B cell (primary cell): ENCODE data around the gene CAMK2A. TPM values are rescaled to one million over a fixed set of nuclear protein-coding genes. Genes with fewer than 3 reads are reported as not detected.

ENCODE experiments used
- ATAC-seq: fragments of 200-7000 bp; cut with Tn5 transposase; one replicate; pipeline ENCODE4 v1.10.0; 2021; ENCODE audit warnings: low read depth, mild to moderate bottlenecking, moderate number of reproducible peaks, moderate library complexity
- CTCF ChIA-PET: fragments of 350-600 bp; sonication (Branson Sonifier 250); formaldehyde crosslinking; loops from one replicate; lab custom pipeline; 2021; ENCODE audit warnings: antibody characterized with exemption, inconsistent platforms; lab: Charles Lee
- POLR2A ChIA-PET: fragments of 350-600 bp; sonication (Branson Sonifier 250); formaldehyde crosslinking; loops from one replicate; lab custom pipeline; 2021; ENCODE audit warnings: antibody characterized with exemption; lab: Charles Lee
- DNase-seq: peaks from one replicate; pipeline ENCODE4 v3.0.0; 2013
- H2AFZ ChIP-seq: 2 replicates; pipeline ENCODE4 v1.6.1; 2012; ENCODE audit warnings: mild to moderate bottlenecking, low read depth, low read length; ENCODE audit not compliant: insufficient read depth, poor library complexity, severe bottlenecking
- H3K27ac ChIP-seq, 2 donors: 1 replicate in 1 of 2; 2 replicates in 1 of 2; pipeline ENCODE4 v1.5.1; 2012 to 2013; ENCODE audit warnings: low read length in 2 of 2, mild to moderate bottlenecking in 2 of 2, moderate library complexity in 1 of 2
- H3K27me3 ChIP-seq, 4 experiments: fragments of 200-600 bp in 1 of 4; sonication (generic) in 1 of 4; replicated peaks in 1 of 4; 1 replicate in 2 of 4; 2 replicates in 2 of 4; pipeline versions ENCODE4 v1.6.1 to v1.7.0; 2013 to 2016; ENCODE audit warnings: low read length in 3 of 4, mild to moderate bottlenecking in 2 of 4, mixed read lengths in 1 of 4, moderate library complexity in 1 of 4; ENCODE audit not compliant: insufficient read depth in 4 of 4, control insufficient read depth in 3 of 4; ENCODE audit errors: control extremely low read depth in 1 of 4
- H3K36me3 ChIP-seq, 2 experiments: replicated peaks in 1 of 2; 1 replicate in 1 of 2; 2 replicates in 1 of 2; pipeline versions ENCODE4 v1.6.1 to v1.7.1; 2013; ENCODE audit warnings: low read length in 1 of 2; ENCODE audit not compliant: insufficient read depth in 2 of 2, control insufficient read depth in 1 of 2; ENCODE audit errors: control extremely low read depth in 1 of 2, extremely low read depth in 1 of 2
- H3K4me1 ChIP-seq, 2 donors: fragments of 200-600 bp in 1 of 2; sonication (generic) in 1 of 2; 1 replicate in 1 of 2; 2 replicates in 1 of 2; pipeline versions ENCODE4 v1.5.1 to v1.6.1; 2013 to 2017; ENCODE audit warnings: low read length in 2 of 2; ENCODE audit not compliant: control insufficient read depth in 2 of 2, insufficient read depth in 2 of 2
- H3K4me2 ChIP-seq: replicated peaks from 2 replicates; pipeline ENCODE3; 2012; ENCODE audit warnings: mild to moderate bottlenecking, low read depth, low read length; ENCODE audit not compliant: poor library complexity, severe bottlenecking
- H3K4me3 ChIP-seq, 5 experiments: fragments of 200-600 bp in 1 of 5; sonication (generic) in 1 of 5; 1 replicate in 3 of 5; 2 replicates in 2 of 5; pipeline versions ENCODE4 v1.5.1 to v1.7.0; 2011 to 2016; ENCODE audit warnings: low read length in 4 of 5, mild to moderate bottlenecking in 4 of 5, low read depth in 2 of 5, control low read depth in 1 of 5, moderate library complexity in 1 of 5; ENCODE audit not compliant: insufficient read depth in 1 of 5; ENCODE audit errors: control extremely low read depth in 1 of 5, extremely low read depth in 1 of 5
- H3K79me2 ChIP-seq: fragments of 200-600 bp; sonication (generic); one replicate; pipeline ENCODE4 v1.6.0; 2016; ENCODE audit warnings: low read length; ENCODE audit not compliant: control insufficient read depth, insufficient read depth
- H3K9ac ChIP-seq: fragments of 200-600 bp; sonication (generic); 2 replicates; pipeline ENCODE4 v1.6.1; 2017; ENCODE audit warnings: mild to moderate bottlenecking, low read length, moderate library complexity
- H3K9me3 ChIP-seq, 3 donors: one replicate each; pipeline versions ENCODE4 v1.6.1 to v1.7.1; 2013; ENCODE audit warnings: low read length in 2 of 3; ENCODE audit not compliant: control insufficient read depth in 2 of 3, insufficient read depth in 1 of 3; ENCODE audit errors: control extremely low read depth in 1 of 3
- H4K20me1 ChIP-seq: 2 replicates; pipeline ENCODE4 v1.6.0; 2012; ENCODE audit warnings: mild to moderate bottlenecking, low read length; ENCODE audit not compliant: insufficient read depth, control insufficient read depth, poor library complexity, severe bottlenecking
- H3K27ac Mint-ChIP-seq: one replicate; pipeline ENCODE4 v1.8.0; 2021; ENCODE audit warnings: mixed read lengths
- H3K27me3 Mint-ChIP-seq: one replicate; pipeline ENCODE4 v1.8.0; 2021; ENCODE audit warnings: mixed read lengths
- H3K4me1 Mint-ChIP-seq: one replicate; pipeline ENCODE4 v1.8.0; 2021; ENCODE audit warnings: mixed read lengths
- H3K4me3 Mint-ChIP-seq: one replicate; pipeline ENCODE4 v1.8.0; 2021; ENCODE audit warnings: mixed read lengths
- H3K9me3 Mint-ChIP-seq: one replicate; pipeline ENCODE4 v1.8.0; 2022; ENCODE audit warnings: mixed read lengths; ENCODE audit not compliant: insufficient read depth
- CTCF ChIP-seq: fragments of 200-600 bp; IDR thresholded peaks from one replicate; pipeline ENCODE4 v1.8.0; 2022; ENCODE audit warnings: antibody characterized with exemption, mild to moderate bottlenecking
- EZH2 ChIP-seq: IDR thresholded peaks from 2 replicates; pipeline ENCODE4 v1.6.1; 2012; ENCODE audit warnings: borderline replicate concordance, low read depth, mild to moderate bottlenecking, moderate library complexity, low read length; ENCODE audit not compliant: insufficient read depth, poor library complexity, severe bottlenecking
- WGBS: methylation state at CpG from one replicate; pipeline ENCODE4 v1.1.5; 2013; ENCODE audit warnings: missing lambda C conversion rate; ENCODE audit not compliant: insufficient coverage; 5-methylcytosine and 5-hydroxymethylcytosine counted together
- intact Hi-C: fragments of 100-400 bp; cut with micrococcal nuclease; formaldehyde crosslinking; loops from one replicate; pipeline ENCODE4 v1.10.0; 2022
- polyA plus RNA-seq: library from polyadenylated mRNA; depleted of rRNA; stranded (reverse); fragments of >200 nt; gene quantifications from 2 replicates; pipeline ENCODE4 v1.2.3, GENCODE V29; 2012
- total RNA-seq, 2 donors: library from RNA; stranded (reverse); fragments of 120-200 nt in 1 of 2; gene quantifications; 1 replicate in 1 of 2; 2 replicates in 1 of 2; pipeline versions ENCODE4 v1.2.3 to v1.2.4, GENCODE V29; 2013 to 2022

The CAMK2A gene
- total and polyA plus RNA-seq, 2 donors (not counting 1 experiment from before 2014, with no cell fraction given): not detected

GRCh38 chr5:150172556-150172955, 117.0 kb downstream of the CAMK2A start:
- Mint-ChIP-seq H3K9me3 (no peaks in the 10 kb centered on the region), H3K4me1 (peaks cover under 1% of the 10 kb centered on the region), H3K27me3 (peaks cover 49% of the 10 kb centered on the region), H3K4me3 (no peak overlapping the region), H3K27ac (no peak overlapping the region)
- Histone ChIP-seq H4K20me1 (no peaks in the 10 kb centered on the region), H3K4me3 (no peak overlapping the region), H2AFZ (no peak overlapping the region), H3K79me2 (no peaks in the 10 kb centered on the region), H3K36me3 (no peaks in the 10 kb centered on the region), H3K9me3 (no peaks in the 10 kb centered on the region), H3K4me2 (no peak overlapping the region), H3K4me1 (peaks cover 0 to under 1% of the 10 kb centered on the region in 2 donors), H3K27ac (no peak overlapping the region), H3K9ac (no peak overlapping the region), H3K27me3 (peaks cover 0 to 11% (median 8%) of the 10 kb centered on the region in 4 experiments)
- intact Hi-C loops: no loop called here
- TF ChIP-seq EZH2 (no peak), CTCF (no peak)
- ATAC-seq (no peak), DNase-seq (no peak)
- WGBS: 100% methylated on average over 3 of the region's 4 CpGs
- CTCF ChIA-PET: interaction anchor here (1.1 kb wide), 1 partner anchor 13 kb away, joined by 5 read pairs; no protein-coding TSS in a partner anchor
- POLR2A ChIA-PET: no interaction called here

DNA sequence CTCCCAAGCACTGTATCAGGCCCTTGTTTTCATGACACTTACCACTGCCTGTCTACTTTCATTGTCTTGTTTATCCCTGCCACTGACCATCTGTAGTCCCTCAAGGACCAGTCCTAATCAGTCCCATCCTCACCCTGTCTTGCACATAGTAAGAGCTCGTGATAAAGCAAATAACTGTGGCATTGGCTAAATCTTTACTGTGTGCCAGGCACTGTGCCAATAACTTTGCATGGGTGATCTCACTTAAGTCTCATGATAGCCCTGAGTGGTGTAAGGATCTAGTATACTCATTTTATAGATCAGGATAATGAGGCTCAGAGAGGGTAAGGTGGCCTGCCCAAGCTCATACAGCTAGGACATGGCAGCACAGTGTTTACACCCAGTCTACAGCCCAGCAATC, 117.4 kb downstream of the CAMK2A start:
- H3K4me1 Mint-ChIP-seq: peaks cover 2% of the 10 kb centered on the region
- intact Hi-C loops: no loop called here
- Histone ChIP-seq H3K4me1 (peaks cover 0 to 5% of the 10 kb centered on the region in 2 donors), H3K4me3 (no peak overlapping the region), H3K79me2 (no peaks in the 10 kb centered on the region), H3K27me3 (peaks cover 0 to 16% (median 10%) of the 10 kb centered on the region in 4 experiments), H4K20me1 (no peaks in the 10 kb centered on the region), H3K27ac (no peak overlapping the region), H2AFZ (no peak overlapping the region), H3K4me2 (no peak overlapping the region), H3K9me3 (no peaks in the 10 kb centered on the region), H3K9ac (no peak overlapping the region), H3K36me3 (no peaks in the 10 kb centered on the region)
- peaks cover 52% of the 10 kb centered on the region for H3K27me3 Mint-ChIP-seq
- H3K9me3 Mint-ChIP-seq: no peaks in the 10 kb centered on the region
- DNase-seq (no peak), ATAC-seq (no peak)
- H3K27ac Mint-ChIP-seq: no peak overlapping the region
- TF ChIP-seq EZH2 (no peak), CTCF (no peak)
- H3K4me3 Mint-ChIP-seq: no peak overlapping the region
- POLR2A ChIA-PET: no interaction called here
- CTCF ChIA-PET: interaction anchor here (1.1 kb wide), 1 partner anchor 13 kb away, joined by 5 read pairs; no protein-coding TSS in a partner anchor
- no CpG with 5 or more reads among the region's 1 CpG for WGBS

Other genes with a start within 250 kb of the CAMK2A start
- 1.5 and 1.6 TPM in 2 replicates for gene CSF1R, start 203.2 kb downstream of the CAMK2A start, total RNA-seq
- gene CSF1R, start 203.2 kb downstream of the CAMK2A start, polyA plus RNA-seq: 1.9 and 2.5 TPM in 2 replicates
- 3.4 and 3.6 TPM in 2 replicates for gene PDGFRB, start 133.9 kb downstream of the CAMK2A start, total RNA-seq
- gene PDGFRB, start 133.9 kb downstream of the CAMK2A start, polyA plus RNA-seq: 0.42 and 0.72 TPM in 2 replicates
- gene CDX1, start 123.0 kb downstream of the CAMK2A start, total RNA-seq: not detected in 2 replicates
- not detected in 2 replicates for gene CDX1, start 123.0 kb downstream of the CAMK2A start, polyA plus RNA-seq
- not detected in 2 replicates for gene SLC6A7, start 99.7 kb downstream of the CAMK2A start, total RNA-seq
- not detected in 2 replicates for gene SLC6A7, start 99.7 kb downstream of the CAMK2A start, polyA plus RNA-seq
- 0.10 TPM in 1 of 2 replicates, not detected in the other for gene ARSI, start 13.1 kb upstream of the CAMK2A start, total RNA-seq
- gene ARSI, start 13.1 kb upstream of the CAMK2A start, polyA plus RNA-seq: not detected in 2 replicates
- gene TCOF1, start 67.9 kb upstream of the CAMK2A start, total RNA-seq: 62.4 and 66.5 TPM in 2 replicates
- gene TCOF1, start 67.9 kb upstream of the CAMK2A start, polyA plus RNA-seq: 25.7 and 30.9 TPM in 2 replicates
- 5,468 and 5,670 TPM in 2 replicates for gene CD74, start 123.1 kb upstream of the CAMK2A start, total RNA-seq
- gene CD74, start 123.1 kb upstream of the CAMK2A start, polyA plus RNA-seq: 12,792 and 14,307 TPM in 2 replicates
- 3,565 and 3,740 TPM in 2 replicates for gene RPS14, start 160.0 kb upstream of the CAMK2A start, total RNA-seq
- 5,742 and 6,881 TPM in 2 replicates for gene RPS14, start 160.0 kb upstream of the CAMK2A start, polyA plus RNA-seq
- gene NDST1, start 218.4 kb upstream of the CAMK2A start, total RNA-seq: 4.3 and 8.9 TPM in 2 replicates
- gene NDST1, start 218.4 kb upstream of the CAMK2A start, polyA plus RNA-seq: 3.2 and 7.0 TPM in 2 replicates